WTC11 (cell line): ENCODE data around the gene CAPZB. TPM values are rescaled to one million over a fixed set of nuclear protein-coding genes. Genes with fewer than 3 reads are reported as not detected.

Source experiments
- ATAC-seq: fragments of 200-7000 bp; cut with Tn5 transposase; 2 replicates; pipeline ENCODE4 v1.10.0; 2021; ENCODE audit warnings: mild to moderate bottlenecking, moderate library complexity
- CTCF ChIA-PET: fragments of 300-600 bp; sonication (Branson Sonifier 250); formaldehyde crosslinking; loops from one replicate; lab custom pipeline; 2021; ENCODE audit warnings: antibody characterized with exemption; lab: Charles Lee
- POLR2A ChIA-PET: fragments of 350-600 bp; sonication (Branson Sonifier 250); formaldehyde crosslinking; loops from one replicate; lab custom pipeline; 2021; ENCODE audit warnings: antibody characterized with exemption; lab: Charles Lee
- DNase-seq: peaks from one replicate; pipeline ENCODE4 v3.0.0; 2021; ENCODE audit warnings: low spot score
- H3K27ac Mint-ChIP-seq: 2 replicates; pipeline ENCODE4 v1.8.0; 2021; ENCODE audit warnings: mixed read lengths
- H3K27me3 Mint-ChIP-seq: 2 replicates; pipeline ENCODE4 v1.8.0; 2021; ENCODE audit warnings: low read depth, mild to moderate bottlenecking, moderate library complexity, mixed read lengths
- H3K36me3 Mint-ChIP-seq: 2 replicates; pipeline ENCODE4 v1.8.0; 2021; ENCODE audit warnings: mixed read lengths
- H3K4me1 Mint-ChIP-seq: 2 replicates; pipeline ENCODE4 v1.8.0; 2022; ENCODE audit warnings: mixed read lengths
- H3K4me3 Mint-ChIP-seq: 2 replicates; pipeline ENCODE4 v1.8.0; 2021; ENCODE audit warnings: mild to moderate bottlenecking, moderate library complexity, mixed read lengths
- H3K9me3 Mint-ChIP-seq: 2 replicates; pipeline ENCODE4 v1.8.0; 2021; ENCODE audit warnings: mixed read lengths
- FOXP1 ChIP-seq: sonication (generic); formaldehyde crosslinking; IDR thresholded peaks from 2 replicates; pipeline ENCODE4 v1.8.0; 2022; ENCODE audit warnings: missing genetic modification reagents, mild to moderate bottlenecking, moderate library complexity, borderline replicate concordance
- JAZF1 ChIP-seq: fragments of 250-450 bp; sonication (Bioruptor Pico); IDR thresholded peaks from 2 replicates; pipeline ENCODE4 v1.9.0; 2021; ENCODE audit warnings: moderate library complexity, mild to moderate bottlenecking, inconsistent platforms
- JUN ChIP-seq: sonication (generic); formaldehyde crosslinking; IDR thresholded peaks from 2 replicates; pipeline ENCODE4 v1.8.0; 2023; ENCODE audit warnings: mild to moderate bottlenecking, missing genetic modification reagents
- NR3C1 ChIP-seq: sonication (generic); formaldehyde crosslinking; conservative IDR thresholded peaks from 2 replicates; pipeline ENCODE4 v1.8.1; 2023; ENCODE audit warnings: low read depth, mild to moderate bottlenecking, missing genetic modification reagents
- SMAD4 ChIP-seq: sonication (generic); formaldehyde crosslinking; IDR thresholded peaks from 2 replicates; pipeline ENCODE4 v1.8.0; 2022; ENCODE audit warnings: mild to moderate bottlenecking, missing genetic modification reagents
- ZNF425 ChIP-seq: fragments of 250-450 bp; sonication (Bioruptor Pico); conservative IDR thresholded peaks from 2 replicates; pipeline ENCODE4 v1.9.0; 2021; ENCODE audit warnings: mild to moderate bottlenecking
- total RNA-seq: library from RNA; stranded (reverse); gene quantifications from 3 replicates; pipeline ENCODE4 v1.2.3, GENCODE V29; 2021
- TF ChIP-seq, protein P1 (sequence below): sonication (generic); formaldehyde crosslinking; conservative IDR thresholded peaks from 2 replicates; pipeline ENCODE4 v1.8.1; 2023; ENCODE audit warnings: mild to moderate bottlenecking, low read depth, missing genetic modification reagents, moderate library complexity
- TF ChIP-seq, protein P2 (sequence below): sonication (generic); formaldehyde crosslinking; conservative IDR thresholded peaks from 2 replicates; pipeline ENCODE4 v1.8.1; 2022; ENCODE audit warnings: mild to moderate bottlenecking, missing genetic modification reagents
- TF ChIP-seq, protein P3 (sequence below): sonication (generic); formaldehyde crosslinking; IDR thresholded peaks from 2 replicates; pipeline ENCODE4 v1.8.1; 2022; ENCODE audit warnings: mild to moderate bottlenecking, moderate library complexity, missing genetic modification reagents
- TF ChIP-seq, protein P4 (sequence below): sonication (generic); formaldehyde crosslinking; IDR thresholded peaks from 2 replicates; pipeline ENCODE4 v1.8.0; 2022; ENCODE audit warnings: mild to moderate bottlenecking, missing genetic modification reagents
- TF ChIP-seq, protein P5 (sequence below): fragments of 250-450 bp; sonication (Bioruptor Pico); IDR thresholded peaks from 2 replicates; pipeline ENCODE4 v1.8.0; 2021; ENCODE audit warnings: mild to moderate bottlenecking

CAPZB gene
- total RNA-seq, 1 experiment from 2014 or later, result 348 TPM

DNA sequence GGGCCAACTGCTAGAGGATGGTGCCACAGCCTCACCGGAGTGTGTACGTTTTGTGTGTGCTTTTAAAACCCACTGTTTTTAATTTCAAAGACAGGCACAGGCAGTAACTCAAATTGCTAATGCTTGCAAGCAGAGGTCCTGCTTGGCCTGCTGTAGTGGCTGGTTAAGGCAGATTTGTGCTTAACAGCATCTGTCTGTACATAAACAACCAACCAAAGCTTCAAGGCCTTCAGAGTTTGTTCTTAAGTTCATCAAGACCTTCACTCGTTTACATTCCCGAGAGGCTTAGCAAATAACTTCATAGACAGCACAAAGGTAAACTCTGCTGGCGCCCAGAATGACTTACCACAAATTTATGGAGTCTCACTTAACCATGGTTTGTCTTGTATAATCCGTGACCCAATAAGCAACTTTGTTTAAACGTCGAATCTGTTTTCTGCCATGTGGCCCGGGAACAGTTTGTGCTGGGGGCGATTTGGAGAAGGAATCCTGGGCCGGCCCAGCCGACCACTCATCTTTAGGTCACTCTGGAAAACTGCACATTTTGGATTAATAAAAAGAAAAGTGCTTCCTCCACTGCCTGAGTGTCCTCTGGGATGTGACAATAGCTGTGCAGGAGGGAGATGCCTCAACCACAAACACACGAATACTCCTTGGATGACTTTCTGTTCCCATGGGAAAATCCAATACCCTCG, 58.1 kb downstream of the CAPZB start (continued):
- TF ChIP-seq, protein P1, sequence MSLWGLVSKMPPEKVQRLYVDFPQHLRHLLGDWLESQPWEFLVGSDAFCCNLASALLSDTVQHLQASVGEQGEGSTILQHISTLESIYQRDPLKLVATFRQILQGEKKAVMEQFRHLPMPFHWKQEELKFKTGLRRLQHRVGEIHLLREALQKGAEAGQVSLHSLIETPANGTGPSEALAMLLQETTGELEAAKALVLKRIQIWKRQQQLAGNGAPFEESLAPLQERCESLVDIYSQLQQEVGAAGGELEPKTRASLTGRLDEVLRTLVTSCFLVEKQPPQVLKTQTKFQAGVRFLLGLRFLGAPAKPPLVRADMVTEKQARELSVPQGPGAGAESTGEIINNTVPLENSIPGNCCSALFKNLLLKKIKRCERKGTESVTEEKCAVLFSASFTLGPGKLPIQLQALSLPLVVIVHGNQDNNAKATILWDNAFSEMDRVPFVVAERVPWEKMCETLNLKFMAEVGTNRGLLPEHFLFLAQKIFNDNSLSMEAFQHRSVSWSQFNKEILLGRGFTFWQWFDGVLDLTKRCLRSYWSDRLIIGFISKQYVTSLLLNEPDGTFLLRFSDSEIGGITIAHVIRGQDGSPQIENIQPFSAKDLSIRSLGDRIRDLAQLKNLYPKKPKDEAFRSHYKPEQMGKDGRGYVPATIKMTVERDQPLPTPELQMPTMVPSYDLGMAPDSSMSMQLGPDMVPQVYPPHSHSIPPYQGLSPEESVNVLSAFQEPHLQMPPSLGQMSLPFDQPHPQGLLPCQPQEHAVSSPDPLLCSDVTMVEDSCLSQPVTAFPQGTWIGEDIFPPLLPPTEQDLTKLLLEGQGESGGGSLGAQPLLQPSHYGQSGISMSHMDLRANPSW (CRISPR knock-in tag), result no peak
- TF ChIP-seq SMAD4, result no peak
- TF ChIP-seq, protein P2, sequence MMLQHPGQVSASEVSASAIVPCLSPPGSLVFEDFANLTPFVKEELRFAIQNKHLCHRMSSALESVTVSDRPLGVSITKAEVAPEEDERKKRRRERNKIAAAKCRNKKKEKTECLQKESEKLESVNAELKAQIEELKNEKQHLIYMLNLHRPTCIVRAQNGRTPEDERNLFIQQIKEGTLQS (CRISPR knock-in tag), result no peak
- TF ChIP-seq ZNF425 (CRISPR knock-in tag), result no peak
- TF ChIP-seq JUN (CRISPR knock-in tag), result no peak
- TF ChIP-seq, protein P3, sequence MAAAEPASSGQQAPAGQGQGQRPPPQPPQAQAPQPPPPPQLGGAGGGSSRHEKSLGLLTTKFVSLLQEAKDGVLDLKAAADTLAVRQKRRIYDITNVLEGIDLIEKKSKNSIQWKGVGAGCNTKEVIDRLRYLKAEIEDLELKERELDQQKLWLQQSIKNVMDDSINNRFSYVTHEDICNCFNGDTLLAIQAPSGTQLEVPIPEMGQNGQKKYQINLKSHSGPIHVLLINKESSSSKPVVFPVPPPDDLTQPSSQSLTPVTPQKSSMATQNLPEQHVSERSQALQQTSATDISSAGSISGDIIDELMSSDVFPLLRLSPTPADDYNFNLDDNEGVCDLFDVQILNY, result no peak
- no peak for TF ChIP-seq FOXP1 (CRISPR knock-in tag)
- TF ChIP-seq, protein P4, sequence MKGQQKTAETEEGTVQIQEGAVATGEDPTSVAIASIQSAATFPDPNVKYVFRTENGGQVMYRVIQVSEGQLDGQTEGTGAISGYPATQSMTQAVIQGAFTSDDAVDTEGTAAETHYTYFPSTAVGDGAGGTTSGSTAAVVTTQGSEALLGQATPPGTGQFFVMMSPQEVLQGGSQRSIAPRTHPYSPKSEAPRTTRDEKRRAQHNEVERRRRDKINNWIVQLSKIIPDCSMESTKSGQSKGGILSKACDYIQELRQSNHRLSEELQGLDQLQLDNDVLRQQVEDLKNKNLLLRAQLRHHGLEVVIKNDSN (CRISPR knock-in tag), result no peak

- H3K27ac Mint-ChIP-seq, result peak overlapping the region; percentile 10; the same call in 1 of the 2 replicates
- no peak overlapping the region for H3K4me3 Mint-ChIP-seq
- no peaks in the 10 kb centered on the region; the same call in 1 of the 2 replicates for H3K36me3 Mint-ChIP-seq
- H3K9me3 Mint-ChIP-seq, result no peaks in the 10 kb centered on the region
- ATAC-seq (no peak), DNase-seq (no peak)
- peaks cover 26% of the 10 kb centered on the region for H3K4me1 Mint-ChIP-seq
- ChIA-PET POLR2A (no interaction called here), CTCF (no interaction called here)
- TF ChIP-seq NR3C1 (CRISPR knock-in tag), result no peak
- TF ChIP-seq, protein P5, sequence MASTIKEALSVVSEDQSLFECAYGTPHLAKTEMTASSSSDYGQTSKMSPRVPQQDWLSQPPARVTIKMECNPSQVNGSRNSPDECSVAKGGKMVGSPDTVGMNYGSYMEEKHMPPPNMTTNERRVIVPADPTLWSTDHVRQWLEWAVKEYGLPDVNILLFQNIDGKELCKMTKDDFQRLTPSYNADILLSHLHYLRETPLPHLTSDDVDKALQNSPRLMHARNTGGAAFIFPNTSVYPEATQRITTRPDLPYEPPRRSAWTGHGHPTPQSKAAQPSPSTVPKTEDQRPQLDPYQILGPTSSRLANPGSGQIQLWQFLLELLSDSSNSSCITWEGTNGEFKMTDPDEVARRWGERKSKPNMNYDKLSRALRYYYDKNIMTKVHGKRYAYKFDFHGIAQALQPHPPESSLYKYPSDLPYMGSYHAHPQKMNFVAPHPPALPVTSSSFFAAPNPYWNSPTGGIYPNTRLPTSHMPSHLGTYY (CRISPR knock-in tag), result no peak
- no peak for TF ChIP-seq JAZF1 (CRISPR knock-in tag)
- no peaks in the 10 kb centered on the region for H3K27me3 Mint-ChIP-seq
Observed at GRCh38 chr1:19426294-19427086, 58.8 kb downstream of the CAPZB start.
